C4-2B (cell line): Measurements from ENCODE around the gene TTC28.

Source experiments
- CTCF ChIP-seq: fragments of 450-650 bp; conservative IDR thresholded peaks from 2 replicates; pipeline ENCODE4 v1.5.1; 2017; ENCODE audit warnings: mild to moderate bottlenecking
- ZFX ChIP-seq: fragments of 450-650 bp; IDR thresholded peaks from 2 replicates; pipeline ENCODE4 v1.6.1; 2017

DNA sequence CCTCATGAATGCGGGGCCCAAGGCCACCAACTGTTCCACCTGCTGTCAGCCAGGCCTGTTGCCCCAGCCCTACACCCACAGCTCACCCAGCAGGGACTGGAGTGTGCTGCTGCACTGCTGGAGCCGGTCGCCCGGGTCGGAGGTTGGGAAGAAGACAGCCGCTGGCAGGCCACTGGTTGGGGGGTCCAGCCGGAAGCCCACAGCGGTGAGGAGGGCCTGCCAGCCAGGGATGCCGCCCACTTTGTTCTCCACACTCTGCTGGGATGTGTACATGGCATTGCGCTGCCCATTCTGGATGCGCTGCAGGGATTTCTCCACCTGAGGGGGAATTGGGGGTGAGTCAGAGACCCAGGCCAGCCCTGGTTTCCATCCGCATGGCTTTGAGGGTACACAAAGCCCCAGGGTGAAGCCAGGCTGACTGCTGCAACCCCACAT, 686.4 kb downstream of the TTC28 start:
- TF ChIP-seq CTCF (no peak), ZFX (no peak)
